Measurements from ENCODE around the gene INHBC.
A peak's percentile ranks its signal among the peaks of the same experiment; 100 is the strongest.

Gene INHBC

GRCh38 chr12:57475271-57476161, 40.9 kb downstream of the INHBC start:
- Histone ChIP-seq H3K4me1 (ENCODE audit: insufficient read depth, insufficient read length) (peaks cover 10% of the 10 kb centered on the region), H3K9ac (ENCODE audit: insufficient read length, low read depth) (peak overlapping the region; percentile 79), H3K36me3 (ENCODE audit: insufficient read depth, insufficient read length, low read length) (peaks cover 5% of the 10 kb centered on the region), H3K9me3 (ENCODE audit: insufficient read depth, low read length) (no peaks in the 10 kb centered on the region), H3K4me3 (ENCODE audit: insufficient read length, low read depth) (peak overlapping the region; percentile 40), H3K27me3 (ENCODE audit: insufficient read depth, insufficient read length) (peaks cover 57% of the 10 kb centered on the region)
- no peak for DNase-seq (ENCODE audit: low read depth, low spot score)
- TF ChIP-seq SUZ12 (IDR thresholded peaks at IDR 0.05; ENCODE audit: extremely low read depth, insufficient read depth, insufficient read length) (peak; percentile 94), ZNF274 (IDR thresholded peaks at IDR 0.05; ENCODE audit: low read depth, low read length) (no peak), YY1 (IDR thresholded peaks at IDR 0.05; ENCODE audit: insufficient read depth, insufficient read length) (no peak)

GRCh38 chr12:57476162-57476992, 41.8 kb downstream of the INHBC start:
- no peak for DNase-seq (ENCODE audit: low read depth, low spot score)
- H3K27me3 ChIP-seq (ENCODE audit: insufficient read depth, insufficient read length) = peaks cover 57% of the 10 kb centered on the region
- H3K36me3 ChIP-seq (ENCODE audit: insufficient read depth, insufficient read length, low read length) = no peaks in the 10 kb centered on the region
- peak overlapping the region; percentile 79 for H3K9ac ChIP-seq (ENCODE audit: insufficient read length, low read depth)
- no peak for TF ChIP-seq ZNF274 (IDR thresholded peaks at IDR 0.05; ENCODE audit: low read depth, low read length)
- TF ChIP-seq SUZ12 (IDR thresholded peaks at IDR 0.05; ENCODE audit: extremely low read depth, insufficient read depth, insufficient read length) = no peak
- TF ChIP-seq YY1 (IDR thresholded peaks at IDR 0.05; ENCODE audit: insufficient read depth, insufficient read length) = no peak
- peaks cover 10% of the 10 kb centered on the region for H3K4me1 ChIP-seq (ENCODE audit: insufficient read depth, insufficient read length)
- no peaks in the 10 kb centered on the region for H3K9me3 ChIP-seq (ENCODE audit: insufficient read depth, low read length)
- peak overlapping the region; percentile 40 for H3K4me3 ChIP-seq (ENCODE audit: insufficient read length, low read depth)

GRCh38 chr12:57476993-57477709, 42.6 kb downstream of the INHBC start:
- Histone ChIP-seq H3K27me3 (ENCODE audit: insufficient read depth, insufficient read length) (peaks cover 57% of the 10 kb centered on the region), H3K9me3 (ENCODE audit: insufficient read depth, low read length) (no peaks in the 10 kb centered on the region), H3K4me1 (ENCODE audit: insufficient read depth, insufficient read length) (peaks cover 12% of the 10 kb centered on the region), H3K4me3 (ENCODE audit: insufficient read length, low read depth) (no peak overlapping the region), H3K9ac (ENCODE audit: insufficient read length, low read depth) (no peak overlapping the region), H3K36me3 (ENCODE audit: insufficient read depth, insufficient read length, low read length) (no peaks in the 10 kb centered on the region)
- TF ChIP-seq ZNF274 (IDR thresholded peaks at IDR 0.05; ENCODE audit: low read depth, low read length) (no peak), SUZ12 (IDR thresholded peaks at IDR 0.05; ENCODE audit: extremely low read depth, insufficient read depth, insufficient read length) (no peak), YY1 (IDR thresholded peaks at IDR 0.05; ENCODE audit: insufficient read depth, insufficient read length) (no peak)
- no peak for DNase-seq (ENCODE audit: low read depth, low spot score)

GRCh38 chr12:57477710-57478681, 43.4 kb downstream of the INHBC start:
- no peak for DNase-seq (ENCODE audit: low read depth, low spot score)
- Histone ChIP-seq H3K27me3 (ENCODE audit: insufficient read depth, insufficient read length) (peaks cover 48% of the 10 kb centered on the region), H3K36me3 (ENCODE audit: insufficient read depth, insufficient read length, low read length) (no peaks in the 10 kb centered on the region), H3K4me3 (ENCODE audit: insufficient read length, low read depth) (no peak overlapping the region), H3K4me1 (ENCODE audit: insufficient read depth, insufficient read length) (peaks cover 12% of the 10 kb centered on the region), H3K9ac (ENCODE audit: insufficient read length, low read depth) (no peak overlapping the region), H3K9me3 (ENCODE audit: insufficient read depth, low read length) (no peaks in the 10 kb centered on the region)
- no peak for TF ChIP-seq SUZ12 (IDR thresholded peaks at IDR 0.05; ENCODE audit: extremely low read depth, insufficient read depth, insufficient read length)
- TF ChIP-seq ZNF274 (IDR thresholded peaks at IDR 0.05; ENCODE audit: low read depth, low read length) = no peak
- no peak for TF ChIP-seq YY1 (IDR thresholded peaks at IDR 0.05; ENCODE audit: insufficient read depth, insufficient read length)

- Histone ChIP-seq H3K36me3 (ENCODE audit: insufficient read depth, insufficient read length, low read length) (no peaks in the 10 kb centered on the region), H3K9me3 (ENCODE audit: insufficient read depth, low read length) (no peaks in the 10 kb centered on the region), H3K27me3 (ENCODE audit: insufficient read depth, insufficient read length) (peaks cover 40% of the 10 kb centered on the region), H3K9ac (ENCODE audit: insufficient read length, low read depth) (no peak overlapping the region), H3K4me1 (ENCODE audit: insufficient read depth, insufficient read length) (peaks cover 12% of the 10 kb centered on the region), H3K4me3 (ENCODE audit: insufficient read length, low read depth) (no peak overlapping the region)
- TF ChIP-seq YY1 (IDR thresholded peaks at IDR 0.05; ENCODE audit: insufficient read depth, insufficient read length) (no peak), SUZ12 (IDR thresholded peaks at IDR 0.05; ENCODE audit: extremely low read depth, insufficient read depth, insufficient read length) (no peak), ZNF274 (IDR thresholded peaks at IDR 0.05; ENCODE audit: low read depth, low read length) (no peak)
- no peak for DNase-seq (ENCODE audit: low read depth, low spot score)
Observed at GRCh38 chr12:57479043-57479375, 44.4 kb downstream of the INHBC start.

Measured in NT2/D1 (cell line).